ENCODE measurements around the gene MRPL9. TPM values are rescaled to one million over a fixed set of nuclear protein-coding genes. Genes with fewer than 3 reads are reported as not detected.
A peak's percentile ranks its signal among the peaks of the same experiment; 100 is the strongest.

MRPL9 gene
- total RNA-seq, 1 donor from 2014 or later = 89.7 TPM

DNA sequence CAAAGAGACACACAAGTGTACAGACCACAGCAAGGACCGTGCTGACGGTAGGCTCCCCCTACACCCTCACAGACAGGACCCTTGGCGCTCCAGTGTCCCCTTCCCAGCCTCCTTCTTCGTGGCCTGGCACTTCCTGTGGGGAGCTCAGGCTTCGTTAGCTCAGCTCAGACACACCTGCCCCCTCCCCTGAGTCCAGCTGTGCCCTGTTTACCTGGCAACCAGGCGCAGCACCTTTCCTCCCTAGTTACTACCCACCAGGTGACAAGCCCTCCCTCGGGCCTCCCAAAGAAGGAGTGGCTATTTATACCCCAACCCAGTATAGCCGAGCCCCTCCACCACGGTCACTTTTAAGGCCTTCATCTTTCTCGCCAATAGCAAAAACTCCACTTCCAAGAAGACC lies 51.3 kb downstream of the MRPL9 start:
- no peak for DNase-seq (ENCODE audit: low read depth in 2 of 2)

DNA sequence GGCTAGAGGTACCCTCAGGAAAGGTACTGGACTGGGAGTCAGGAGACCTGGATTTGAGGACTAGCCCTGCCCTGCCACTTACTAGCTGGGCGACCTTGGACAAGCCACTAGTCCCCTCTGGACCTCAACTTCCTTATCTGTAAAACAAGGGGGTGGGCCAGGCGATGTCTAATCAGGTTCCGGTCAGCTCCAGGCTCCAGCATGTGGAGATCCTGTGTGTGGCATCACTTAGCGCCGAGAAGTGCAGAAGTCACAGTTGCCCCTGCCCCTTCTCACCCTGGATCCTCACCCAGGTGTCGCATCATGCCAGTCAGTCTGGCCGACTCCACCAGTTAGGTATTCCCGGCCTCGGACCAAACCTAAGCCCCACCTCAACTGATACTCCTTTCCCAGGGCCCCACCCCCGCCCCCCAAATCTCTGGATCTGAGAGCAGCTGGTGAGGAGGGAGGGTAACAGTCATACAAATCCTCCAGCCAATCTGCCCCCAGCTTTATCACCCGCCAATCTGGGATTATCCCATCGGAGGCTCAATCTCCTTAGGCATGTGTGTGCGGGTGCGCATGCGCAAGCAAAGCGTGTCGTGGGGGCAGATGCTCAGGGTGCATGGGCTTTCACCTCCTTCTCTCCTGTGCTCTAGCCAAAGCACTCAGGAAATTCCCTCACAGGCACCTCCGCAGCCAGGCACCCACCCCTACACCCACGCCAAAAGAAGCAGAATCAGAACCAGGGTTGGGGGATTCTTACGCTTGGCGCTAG lies 52.1 kb downstream of the MRPL9 start:
- DNase-seq (ENCODE audit: low read depth in 2 of 2) = no peak

DNA sequence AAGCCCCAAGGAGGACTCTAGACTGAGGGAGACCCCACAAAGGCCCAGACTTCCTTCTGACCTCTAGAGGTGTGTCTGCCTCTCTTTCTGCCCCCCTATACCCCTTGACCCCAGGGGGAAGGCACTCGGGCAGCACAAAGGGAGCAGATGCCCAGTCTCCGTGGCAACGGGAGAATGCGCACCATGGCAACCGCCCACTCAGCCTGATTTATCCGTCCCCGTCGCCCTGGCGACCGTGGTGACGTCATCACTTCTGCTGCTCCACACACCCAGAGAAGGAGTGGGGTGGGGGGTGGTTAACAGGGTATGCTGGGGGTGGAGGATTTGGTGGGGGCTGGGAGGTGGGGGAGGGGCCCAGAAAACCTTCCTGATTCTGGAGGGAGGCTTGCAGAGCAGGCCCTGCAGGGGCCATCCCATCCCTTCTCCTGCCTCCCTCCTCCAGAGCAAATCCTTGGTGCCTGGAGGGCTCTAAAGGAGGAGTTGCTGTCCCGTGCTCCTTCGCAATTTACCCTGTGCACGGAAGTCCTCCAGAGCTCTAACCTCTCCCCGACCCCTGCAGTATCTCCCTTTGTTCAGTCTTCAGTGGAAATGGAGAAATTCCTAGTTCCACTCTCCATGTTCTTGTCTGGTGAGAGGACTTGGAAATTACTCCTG lies 53.0 kb downstream of the MRPL9 start:
- peak; percentile 26 to 29 for DNase-seq (ENCODE audit: low read depth in 2 of 2)

Other genes starting within 250 kb of the MRPL9 start
- gene TUFT1, start 223.2 kb downstream of the MRPL9 start, total RNA-seq = 2.6 and 4.8 TPM in 2 replicates
- gene SNX27, start 151.4 kb downstream of the MRPL9 start, total RNA-seq = 10.0 and 13.5 TPM in 2 replicates
- not detected in 2 replicates for gene CELF3, start 46.7 kb downstream of the MRPL9 start, total RNA-seq
- not detected in 2 replicates for gene RIIAD1, start 42.0 kb downstream of the MRPL9 start, total RNA-seq
- gene TDRKH, start 27.0 kb upstream of the MRPL9 start, total RNA-seq = 2.2 and 3.3 TPM in 2 replicates
- not detected in 2 replicates for gene LINGO4, start 41.9 kb upstream of the MRPL9 start, total RNA-seq
- gene RORC, start 68.3 kb upstream of the MRPL9 start, total RNA-seq = not detected in 2 replicates
- under 0.01 and 0.20 TPM in 2 replicates for gene C2CD4D, start 76.3 kb upstream of the MRPL9 start, total RNA-seq
- 0.22 TPM in 1 of 2 replicates, not detected in the other for gene THEM5, start 90.2 kb upstream of the MRPL9 start, total RNA-seq
- gene THEM4, start 146.0 kb upstream of the MRPL9 start, total RNA-seq = 2.6 and 6.3 TPM in 2 replicates
- 127 and 147 TPM in 2 replicates for gene S100A10, start 230.4 kb upstream of the MRPL9 start, total RNA-seq

All from lung microvascular endothelial cell (primary cell).